SK-N-SH (cell line): ENCODE measurements around the gene VAPB. TPM values are rescaled to one million over a fixed set of nuclear protein-coding genes. Genes with fewer than 3 reads are reported as not detected.
A peak's percentile ranks its signal among the peaks of the same experiment; 100 is the strongest.

Experiments used
- CTCF ChIA-PET: fragments of 300-600, 350-600 bp; formaldehyde crosslinking; extraction: SDS; loops from one replicate; lab custom pipeline; 2021; lab: Yijun Ruan, JAX
- POLR2A ChIA-PET: fragments of 350-600 bp; sonication (Branson Sonifier 250); formaldehyde crosslinking; extraction: SDS; loops from one replicate; lab custom pipeline; 2020; ENCODE audit warnings: antibody characterized with exemption, inconsistent platforms; lab: Yijun Ruan, JAX
- DNase-seq: peaks from one replicate; pipeline ENCODE4 v3.0.0; 2012
- H2AFZ ChIP-seq: fragments of 200-600 bp; sonication (generic); 2 replicates; pipeline ENCODE4 v1.8.1; 2016; ENCODE audit warnings: antibody characterized with exemption, mild to moderate bottlenecking, low read depth
- H3F3A ChIP-seq: fragments of 200-600 bp; sonication (generic); replicated peaks from 2 replicates; pipeline ENCODE3; 2016; ENCODE audit warnings: antibody characterized with exemption, mild to moderate bottlenecking; ENCODE audit not compliant: insufficient read depth
- H3K27ac ChIP-seq, 2 experiments: fragments of 200-500 bp in 1 of 2; fragments of 200-600 bp in 1 of 2; sonication (Bioruptor generic) in 1 of 2; sonication (generic), shearing (Covaris generic) in 1 of 2; 2 replicates each; pipeline versions ENCODE4 v1.5.1 to v1.6.1; 2014 to 2016; ENCODE audit warnings: low read depth in 2 of 2, inconsistent platforms in 1 of 2, low read length in 1 of 2, mild to moderate bottlenecking in 1 of 2, mixed read lengths in 1 of 2
- H3K27me3 ChIP-seq: fragments of 200-600 bp; sonication (generic), shearing (Covaris generic); 2 replicates; pipeline ENCODE4 v1.6.1; 2016; ENCODE audit warnings: mixed run types; ENCODE audit not compliant: insufficient read depth
- H3K36me3 ChIP-seq, 2 experiments: fragments of 200-500 bp in 1 of 2; fragments of 200-600 bp in 1 of 2; sonication (Bioruptor generic) in 1 of 2; sonication (generic) in 1 of 2; replicated peaks in 1 of 2; 2 replicates each; pipeline versions ENCODE3 to v1.5.1; 2014 to 2016; ENCODE audit warnings: low read length in 1 of 2, mild to moderate bottlenecking in 1 of 2; ENCODE audit not compliant: insufficient read depth in 2 of 2, control insufficient read depth in 1 of 2
- H3K4me1 ChIP-seq, 2 experiments: fragments of 200-500 bp in 1 of 2; fragments of 200-600 bp in 1 of 2; sonication (Bioruptor generic) in 1 of 2; sonication (generic), shearing (Covaris generic) in 1 of 2; 2 replicates each; pipeline versions ENCODE4 v1.5.1 to v1.6.1; 2014 to 2016; ENCODE audit warnings: low read depth in 1 of 2, low read length in 1 of 2, mixed run types in 1 of 2; ENCODE audit not compliant: insufficient read depth in 2 of 2, control insufficient read depth in 1 of 2
- H3K4me2 ChIP-seq: fragments of 200-600 bp; sonication (generic), shearing (Covaris generic); 2 replicates; pipeline ENCODE4 v1.6.1; 2017; ENCODE audit warnings: mixed run types
- H3K4me3 ChIP-seq, 2 experiments: fragments of 200-500 bp in 1 of 2; fragments of 200-600 bp in 1 of 2; sonication (Bioruptor generic) in 1 of 2; sonication (generic), shearing (Covaris generic) in 1 of 2; 2 replicates each; pipeline versions ENCODE4 v1.5.1 to v1.8.1; 2014 to 2016; ENCODE audit warnings: low read depth in 2 of 2, inconsistent platforms in 1 of 2, low read length in 1 of 2, mild to moderate bottlenecking in 1 of 2, mixed read lengths in 1 of 2, moderate library complexity in 1 of 2
- H3K79me2 ChIP-seq: fragments of 200-600 bp; sonication (generic); 2 replicates; pipeline ENCODE4 v1.8.1; 2017; ENCODE audit warnings: mild to moderate bottlenecking; ENCODE audit not compliant: insufficient read depth
- H3K9ac ChIP-seq: fragments of 200-600 bp; sonication (generic); 2 replicates; pipeline ENCODE4 v1.6.1; 2017; ENCODE audit warnings: mixed run types
- H3K9me2 ChIP-seq: fragments of 200-600 bp; sonication (generic); 2 replicates; pipeline ENCODE4 v1.6.1; 2017; ENCODE audit warnings: mixed run types
- H3K9me3 ChIP-seq: fragments of 200-600 bp; sonication (generic); 2 replicates; pipeline ENCODE4 v1.6.1; 2017; ENCODE audit warnings: mixed run types, mild to moderate bottlenecking, moderate library complexity
- H4K20me1 ChIP-seq: fragments of 200-600 bp; sonication (generic); 2 replicates; pipeline ENCODE4 v1.6.1; 2017; ENCODE audit warnings: mild to moderate bottlenecking, mixed run types; ENCODE audit not compliant: insufficient read depth
- CHD2 ChIP-seq: fragments of 150-350 bp; IDR thresholded peaks from 2 replicates; pipeline ENCODE4 v1.6.1; 2018; ENCODE audit warnings: low read length; ENCODE audit not compliant: partially characterized antibody
- ELF1 ChIP-seq: IDR thresholded peaks from 2 replicates; pipeline ENCODE4 v1.4.0; 2012
- EZH2phosphoT487 ChIP-seq: fragments of 200-600 bp; sonication (generic); IDR thresholded peaks from 2 replicates; pipeline ENCODE4 v1.6.1; 2017; ENCODE audit warnings: low read depth, mixed run types, mild to moderate bottlenecking, antibody characterized with exemption, moderate library complexity, borderline replicate concordance
- MEF2A ChIP-seq: IDR thresholded peaks from 2 replicates; pipeline ENCODE4 v1.4.0; 2012; ENCODE audit warnings: low read depth, borderline replicate concordance
- NFIC ChIP-seq: IDR thresholded peaks from 2 replicates; pipeline ENCODE4 v1.4.0; 2012; ENCODE audit warnings: borderline replicate concordance
- RAD21 ChIP-seq: IDR thresholded peaks from 2 replicates; pipeline ENCODE4 v1.6.1; 2012; ENCODE audit warnings: mild to moderate bottlenecking, low read length
- RFX5 ChIP-seq: IDR thresholded peaks from 2 replicates; pipeline ENCODE4 v1.6.1; 2012; ENCODE audit warnings: mild to moderate bottlenecking, improper control_type of control experiment, low read length
- SMC3 ChIP-seq: IDR thresholded peaks from 2 replicates; pipeline ENCODE4 v1.6.1; 2012; ENCODE audit warnings: low read depth, low read length, improper control_type of control experiment
- WGBS: methylation state at CpG from one replicate; pipeline ENCODE4 v1.1.6; 2017; ENCODE audit warnings: low lambda C conversion rate; 5-methylcytosine and 5-hydroxymethylcytosine counted together
- polyA plus RNA-seq, 3 experiments: library from polyadenylated mRNA; depleted of rRNA; stranded (reverse); fragments of >200 nt; gene quantifications; 2 replicates each; pipeline ENCODE4 v1.2.3, GENCODE V29; 2012
- TF ChIP-seq, protein P1 (sequence below): fragments of 200-600 bp; sonication (generic); IDR thresholded peaks from 2 replicates; pipeline ENCODE4 v1.6.1; 2017; ENCODE audit warnings: antibody characterized with exemption, mild to moderate bottlenecking, moderate library complexity
- TF ChIP-seq, protein P2 (sequence below): IDR thresholded peaks from 2 replicates; pipeline ENCODE4 v1.4.0; 2012; ENCODE audit warnings: low read depth
- TF ChIP-seq, protein P3 (sequence below): IDR thresholded peaks from 2 replicates; pipeline ENCODE4 v1.6.1; 2012; ENCODE audit warnings: mild to moderate bottlenecking, low read depth, low read length, moderate library complexity
- TF ChIP-seq, protein P4 (sequence below): IDR thresholded peaks from 2 replicates; pipeline ENCODE4; 2012
- TF ChIP-seq, protein P5 (sequence below): fragments of 150-350 bp; IDR thresholded peaks from 2 replicates; pipeline ENCODE4 v1.6.1; 2016; ENCODE audit warnings: mild to moderate bottlenecking, low read depth, low read length

VAPB gene
- polyA plus RNA-seq, 1 of the 3 experiments (the other 2 are of a cell fraction), result 16.9 TPM

DNA sequence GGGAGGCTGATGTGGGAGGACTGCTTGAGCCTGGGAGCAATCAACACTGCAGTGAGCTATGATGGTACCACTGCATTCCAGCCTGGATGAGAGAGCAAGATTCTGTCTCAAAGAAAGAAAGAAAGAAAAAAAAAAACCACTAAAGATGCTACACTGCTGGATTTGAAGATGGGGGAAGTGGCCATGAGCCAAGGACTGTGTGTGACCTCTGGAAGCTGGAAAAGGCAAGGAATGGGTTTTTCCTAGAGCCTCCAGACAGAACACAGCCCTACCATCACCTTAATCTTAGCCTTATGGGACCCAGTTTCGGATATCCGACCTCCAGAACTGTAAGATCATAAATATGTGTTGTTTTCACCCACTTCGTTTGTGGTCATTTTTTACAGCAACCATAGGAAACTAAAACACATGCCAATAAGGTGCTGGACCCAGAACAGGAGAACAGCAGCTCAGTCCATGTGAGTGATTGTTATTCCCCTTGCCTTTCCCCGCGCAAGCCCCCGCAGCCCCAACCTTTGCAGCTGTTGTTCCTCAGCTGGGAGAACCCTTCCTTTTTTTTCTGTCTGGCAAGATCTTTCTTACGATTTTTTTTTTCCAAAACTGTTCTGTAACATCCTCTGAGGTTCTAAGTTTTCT, 11.1 kb upstream of the VAPB start (continued):
- TF ChIP-seq, protein P1, sequence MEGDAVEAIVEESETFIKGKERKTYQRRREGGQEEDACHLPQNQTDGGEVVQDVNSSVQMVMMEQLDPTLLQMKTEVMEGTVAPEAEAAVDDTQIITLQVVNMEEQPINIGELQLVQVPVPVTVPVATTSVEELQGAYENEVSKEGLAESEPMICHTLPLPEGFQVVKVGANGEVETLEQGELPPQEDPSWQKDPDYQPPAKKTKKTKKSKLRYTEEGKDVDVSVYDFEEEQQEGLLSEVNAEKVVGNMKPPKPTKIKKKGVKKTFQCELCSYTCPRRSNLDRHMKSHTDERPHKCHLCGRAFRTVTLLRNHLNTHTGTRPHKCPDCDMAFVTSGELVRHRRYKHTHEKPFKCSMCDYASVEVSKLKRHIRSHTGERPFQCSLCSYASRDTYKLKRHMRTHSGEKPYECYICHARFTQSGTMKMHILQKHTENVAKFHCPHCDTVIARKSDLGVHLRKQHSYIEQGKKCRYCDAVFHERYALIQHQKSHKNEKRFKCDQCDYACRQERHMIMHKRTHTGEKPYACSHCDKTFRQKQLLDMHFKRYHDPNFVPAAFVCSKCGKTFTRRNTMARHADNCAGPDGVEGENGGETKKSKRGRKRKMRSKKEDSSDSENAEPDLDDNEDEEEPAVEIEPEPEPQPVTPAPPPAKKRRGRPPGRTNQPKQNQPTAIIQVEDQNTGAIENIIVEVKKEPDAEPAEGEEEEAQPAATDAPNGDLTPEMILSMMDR, result no peak
- TF ChIP-seq CHD2, result no peak
- TF ChIP-seq, protein P2, sequence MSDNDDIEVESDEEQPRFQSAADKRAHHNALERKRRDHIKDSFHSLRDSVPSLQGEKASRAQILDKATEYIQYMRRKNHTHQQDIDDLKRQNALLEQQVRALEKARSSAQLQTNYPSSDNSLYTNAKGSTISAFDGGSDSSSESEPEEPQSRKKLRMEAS, result no peak
- TF ChIP-seq, protein P3, sequence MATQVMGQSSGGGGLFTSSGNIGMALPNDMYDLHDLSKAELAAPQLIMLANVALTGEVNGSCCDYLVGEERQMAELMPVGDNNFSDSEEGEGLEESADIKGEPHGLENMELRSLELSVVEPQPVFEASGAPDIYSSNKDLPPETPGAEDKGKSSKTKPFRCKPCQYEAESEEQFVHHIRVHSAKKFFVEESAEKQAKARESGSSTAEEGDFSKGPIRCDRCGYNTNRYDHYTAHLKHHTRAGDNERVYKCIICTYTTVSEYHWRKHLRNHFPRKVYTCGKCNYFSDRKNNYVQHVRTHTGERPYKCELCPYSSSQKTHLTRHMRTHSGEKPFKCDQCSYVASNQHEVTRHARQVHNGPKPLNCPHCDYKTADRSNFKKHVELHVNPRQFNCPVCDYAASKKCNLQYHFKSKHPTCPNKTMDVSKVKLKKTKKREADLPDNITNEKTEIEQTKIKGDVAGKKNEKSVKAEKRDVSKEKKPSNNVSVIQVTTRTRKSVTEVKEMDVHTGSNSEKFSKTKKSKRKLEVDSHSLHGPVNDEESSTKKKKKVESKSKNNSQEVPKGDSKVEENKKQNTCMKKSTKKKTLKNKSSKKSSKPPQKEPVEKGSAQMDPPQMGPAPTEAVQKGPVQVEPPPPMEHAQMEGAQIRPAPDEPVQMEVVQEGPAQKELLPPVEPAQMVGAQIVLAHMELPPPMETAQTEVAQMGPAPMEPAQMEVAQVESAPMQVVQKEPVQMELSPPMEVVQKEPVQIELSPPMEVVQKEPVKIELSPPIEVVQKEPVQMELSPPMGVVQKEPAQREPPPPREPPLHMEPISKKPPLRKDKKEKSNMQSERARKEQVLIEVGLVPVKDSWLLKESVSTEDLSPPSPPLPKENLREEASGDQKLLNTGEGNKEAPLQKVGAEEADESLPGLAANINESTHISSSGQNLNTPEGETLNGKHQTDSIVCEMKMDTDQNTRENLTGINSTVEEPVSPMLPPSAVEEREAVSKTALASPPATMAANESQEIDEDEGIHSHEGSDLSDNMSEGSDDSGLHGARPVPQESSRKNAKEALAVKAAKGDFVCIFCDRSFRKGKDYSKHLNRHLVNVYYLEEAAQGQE, result no peak
- no peak for TF ChIP-seq SMC3
- no peak for TF ChIP-seq ELF1
- TF ChIP-seq NFIC, result no peak
- TF ChIP-seq EZH2phosphoT487, result no peak

DNA sequence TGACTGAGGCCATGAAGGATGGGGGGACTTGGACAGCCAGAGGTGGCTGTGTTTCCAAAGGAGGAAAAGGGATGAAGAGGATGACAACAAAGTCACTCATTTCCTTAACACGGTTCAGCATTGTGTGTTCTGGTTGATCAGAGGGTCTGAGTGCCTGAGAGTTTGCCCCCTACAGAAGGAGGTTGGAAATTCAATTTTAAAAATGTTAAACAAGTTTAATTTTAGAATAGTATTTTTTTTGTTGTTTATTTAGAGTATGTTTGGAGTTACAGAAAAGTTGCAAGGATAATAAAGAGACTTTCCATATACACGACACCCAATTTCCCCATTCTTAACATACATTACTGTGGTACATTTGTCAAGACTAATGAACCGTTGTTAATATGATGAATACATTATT, 10.3 kb upstream of the VAPB start:
- no peak overlapping the region for H2AFZ ChIP-seq
- H3K4me3 ChIP-seq, result no peak overlapping the region
- no peaks in the 10 kb centered on the region for H3F3A ChIP-seq
- H3K9ac ChIP-seq, result no peak overlapping the region
- H3K79me2 ChIP-seq, result no peaks in the 10 kb centered on the region
- H3K27me3 ChIP-seq, result no peaks in the 10 kb centered on the region
- TF ChIP-seq SMC3 (no peak), RFX5 (no peak), MEF2A (no peak), RAD21 (0 out of 2 replicates have a peak, but pooled peaks have one; percentile 2)
- TF ChIP-seq, protein P4, sequence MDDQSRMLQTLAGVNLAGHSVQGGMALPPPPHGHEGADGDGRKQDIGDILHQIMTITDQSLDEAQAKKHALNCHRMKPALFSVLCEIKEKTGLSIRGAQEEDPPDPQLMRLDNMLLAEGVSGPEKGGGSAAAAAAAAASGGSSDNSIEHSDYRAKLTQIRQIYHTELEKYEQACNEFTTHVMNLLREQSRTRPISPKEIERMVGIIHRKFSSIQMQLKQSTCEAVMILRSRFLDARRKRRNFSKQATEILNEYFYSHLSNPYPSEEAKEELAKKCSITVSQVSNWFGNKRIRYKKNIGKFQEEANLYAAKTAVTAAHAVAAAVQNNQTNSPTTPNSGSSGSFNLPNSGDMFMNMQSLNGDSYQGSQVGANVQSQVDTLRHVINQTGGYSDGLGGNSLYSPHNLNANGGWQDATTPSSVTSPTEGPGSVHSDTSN, result no peak
- TF ChIP-seq, protein P1, result peak; percentile 20; the same call in 1 of the 2 replicates
- TF ChIP-seq, protein P5, sequence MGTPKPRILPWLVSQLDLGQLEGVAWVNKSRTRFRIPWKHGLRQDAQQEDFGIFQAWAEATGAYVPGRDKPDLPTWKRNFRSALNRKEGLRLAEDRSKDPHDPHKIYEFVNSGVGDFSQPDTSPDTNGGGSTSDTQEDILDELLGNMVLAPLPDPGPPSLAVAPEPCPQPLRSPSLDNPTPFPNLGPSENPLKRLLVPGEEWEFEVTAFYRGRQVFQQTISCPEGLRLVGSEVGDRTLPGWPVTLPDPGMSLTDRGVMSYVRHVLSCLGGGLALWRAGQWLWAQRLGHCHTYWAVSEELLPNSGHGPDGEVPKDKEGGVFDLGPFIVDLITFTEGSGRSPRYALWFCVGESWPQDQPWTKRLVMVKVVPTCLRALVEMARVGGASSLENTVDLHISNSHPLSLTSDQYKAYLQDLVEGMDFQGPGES, result no peak
- H3K9me2 ChIP-seq, result no peaks in the 10 kb centered on the region
- no peaks in the 10 kb centered on the region for H3K9me3 ChIP-seq
- ChIA-PET CTCF (no interaction called here), POLR2A (no interaction called here)
- H4K20me1 ChIP-seq, result no peaks in the 10 kb centered on the region
- no peak overlapping the region for H3K27ac ChIP-seq
- H3K4me1 ChIP-seq, result peaks cover 0 to 3% of the 10 kb centered on the region in 2 experiments; a peak in 1 of 4 replicates
- 61% methylated on average over 3 of the region's 3 CpGs for WGBS
- no peak for DNase-seq
- no peak overlapping the region for H3K4me2 ChIP-seq
- H3K36me3 ChIP-seq, result no peaks in the 10 kb centered on the region
